Measurements from ENCODE around the gene SCAF4. TPM values are rescaled to one million over a fixed set of nuclear protein-coding genes. Genes with fewer than 3 reads are reported as not detected.
A peak's percentile ranks its signal among the peaks of the same experiment; 100 is the strongest.
"Not testable (repeated sequence)": the region's sequence is repeated elsewhere in the genome, so short reads cannot be mapped to it uniquely, and the experiment has no call there.

Gene SCAF4
- total RNA-seq, 1 experiment from 2014 or later = 52.8 TPM

GRCh38 chr21:31766899-31767298 is 35.0 kb upstream of the SCAF4 start:
- Histone ChIP-seq H3K4me2 (ENCODE audit: low read depth, low read length, poor library complexity, severe bottlenecking) (no peak overlapping the region), H2AFZ (ENCODE audit: low read length) (no peak overlapping the region), H3K9ac (ENCODE audit: low read length) (no peak overlapping the region), H3K9me3 (ENCODE audit: low read length) (no peaks in the 10 kb centered on the region; the same call in 1 of the 2 replicates), H3K9me2 (replicated peaks; ENCODE audit: insufficient read depth, low read length) (no peaks in the 10 kb centered on the region), H3K36me3 (ENCODE audit: insufficient read depth, low read length) (no peaks in the 10 kb centered on the region), H3K4me1 (ENCODE audit: low read length) (peaks cover 8% of the 10 kb centered on the region), H3K4me3 (ENCODE audit: low read length) (no peak overlapping the region), H3K79me2 (ENCODE audit: low read length) (no peaks in the 10 kb centered on the region), H3K27me3 (ENCODE audit: low read length) (no peaks in the 10 kb centered on the region), H3K27ac (ENCODE audit: low read length) (no peak overlapping the region), H4K20me1 (ENCODE audit: insufficient read depth, low read depth, low read length) (no peaks in the 10 kb centered on the region)
- DNase-seq = no peak

- not testable (repeated sequence) for H3K36me3 ChIP-seq (ENCODE audit: insufficient read depth, low read length); H3K9me3 ChIP-seq (ENCODE audit: low read length); DNase-seq; H3K27me3 ChIP-seq (ENCODE audit: low read length); H3K9me2 ChIP-seq (replicated peaks; ENCODE audit: insufficient read depth, low read length); H3K4me3 ChIP-seq (ENCODE audit: low read length); H3K9ac ChIP-seq (ENCODE audit: low read length); H3K27ac ChIP-seq (ENCODE audit: low read length); H4K20me1 ChIP-seq (ENCODE audit: insufficient read depth, low read depth, low read length); H3K4me1 ChIP-seq (ENCODE audit: low read length); H3K4me2 ChIP-seq (ENCODE audit: low read depth, low read length, poor library complexity, severe bottlenecking); H3K79me2 ChIP-seq (ENCODE audit: low read length); H2AFZ ChIP-seq (ENCODE audit: low read length)
These were observed 33.9 kb upstream of the SCAF4 start for GRCh38 chr21:31765850-31766249.

GRCh38 chr21:31760931-31761330 is 29.0 kb upstream of the SCAF4 start:
- DNase-seq = no peak
- H3K27ac ChIP-seq (ENCODE audit: low read length) = no peak overlapping the region
- H3K9me2 ChIP-seq (replicated peaks; ENCODE audit: insufficient read depth, low read length) = no peaks in the 10 kb centered on the region
- H3K9me3 ChIP-seq (ENCODE audit: low read length) = no peaks in the 10 kb centered on the region
- no peaks in the 10 kb centered on the region for H3K27me3 ChIP-seq (ENCODE audit: low read length)
- no peak overlapping the region for H3K4me3 ChIP-seq (ENCODE audit: low read length)
- no peak overlapping the region for H2AFZ ChIP-seq (ENCODE audit: low read length)
- peaks cover 12% of the 10 kb centered on the region for H3K4me1 ChIP-seq (ENCODE audit: low read length)
- H3K36me3 ChIP-seq (ENCODE audit: insufficient read depth, low read length) = no peaks in the 10 kb centered on the region
- H4K20me1 ChIP-seq (ENCODE audit: insufficient read depth, low read depth, low read length) = no peaks in the 10 kb centered on the region
- no peak overlapping the region for H3K4me2 ChIP-seq (ENCODE audit: low read depth, low read length, poor library complexity, severe bottlenecking)
- H3K9ac ChIP-seq (ENCODE audit: low read length) = no peak overlapping the region
- no peaks in the 10 kb centered on the region for H3K79me2 ChIP-seq (ENCODE audit: low read length)

- no peaks in the 10 kb centered on the region for H3K9me3 ChIP-seq (ENCODE audit: low read length)
- H3K79me2 ChIP-seq (ENCODE audit: low read length) = no peaks in the 10 kb centered on the region
- H3K9ac ChIP-seq (ENCODE audit: low read length) = no peak overlapping the region
These were observed 24.9 kb upstream of the SCAF4 start for GRCh38 chr21:31756787-31757186.

GRCh38 chr21:31755027-31755426 is 23.1 kb upstream of the SCAF4 start:
- H3K36me3 ChIP-seq (ENCODE audit: insufficient read depth, low read length) = no peaks in the 10 kb centered on the region
- no peak for DNase-seq
- H3K9ac ChIP-seq (ENCODE audit: low read length) = no peak overlapping the region
- H3K4me1 ChIP-seq (ENCODE audit: low read length) = peaks cover 23% of the 10 kb centered on the region
- H3K9me3 ChIP-seq (ENCODE audit: low read length) = no peaks in the 10 kb centered on the region
- H3K27me3 ChIP-seq (ENCODE audit: low read length) = no peaks in the 10 kb centered on the region
- H3K4me3 ChIP-seq (ENCODE audit: low read length) = no peak overlapping the region
- H3K79me2 ChIP-seq (ENCODE audit: low read length) = no peaks in the 10 kb centered on the region
- H3K9me2 ChIP-seq (replicated peaks; ENCODE audit: insufficient read depth, low read length) = no peaks in the 10 kb centered on the region
- H3K4me2 ChIP-seq (ENCODE audit: low read depth, low read length, poor library complexity, severe bottlenecking) = no peak overlapping the region
- H4K20me1 ChIP-seq (ENCODE audit: insufficient read depth, low read depth, low read length) = no peaks in the 10 kb centered on the region
- H2AFZ ChIP-seq (ENCODE audit: low read length) = no peak overlapping the region
- H3K27ac ChIP-seq (ENCODE audit: low read length) = no peak overlapping the region

More at GRCh38 chr21:31756787-31757186, 24.9 kb upstream of the SCAF4 start:
- no peak overlapping the region for H2AFZ ChIP-seq (ENCODE audit: low read length)
- H3K4me2 ChIP-seq (ENCODE audit: low read depth, low read length, poor library complexity, severe bottlenecking) = no peak overlapping the region
- H3K9me2 ChIP-seq (replicated peaks; ENCODE audit: insufficient read depth, low read length) = no peaks in the 10 kb centered on the region
- H3K27ac ChIP-seq (ENCODE audit: low read length) = no peak overlapping the region
- DNase-seq = no peak
- H4K20me1 ChIP-seq (ENCODE audit: insufficient read depth, low read depth, low read length) = no peaks in the 10 kb centered on the region
- peaks cover 23% of the 10 kb centered on the region for H3K4me1 ChIP-seq (ENCODE audit: low read length)
- H3K27me3 ChIP-seq (ENCODE audit: low read length) = no peaks in the 10 kb centered on the region
- H3K36me3 ChIP-seq (ENCODE audit: insufficient read depth, low read length) = no peaks in the 10 kb centered on the region
- H3K4me3 ChIP-seq (ENCODE audit: low read length) = no peak overlapping the region

GRCh38 chr21:31754708-31754960 is 22.7 kb upstream of the SCAF4 start:
- H2AFZ ChIP-seq (ENCODE audit: low read length) = no peak overlapping the region
- peaks cover 23% of the 10 kb centered on the region for H3K4me1 ChIP-seq (ENCODE audit: low read length)
- H3K9ac ChIP-seq (ENCODE audit: low read length) = no peak overlapping the region
- no peaks in the 10 kb centered on the region for H3K79me2 ChIP-seq (ENCODE audit: low read length)
- no peaks in the 10 kb centered on the region for H3K9me3 ChIP-seq (ENCODE audit: low read length)
- H3K4me2 ChIP-seq (ENCODE audit: low read depth, low read length, poor library complexity, severe bottlenecking) = no peak overlapping the region
- H4K20me1 ChIP-seq (ENCODE audit: insufficient read depth, low read depth, low read length) = no peaks in the 10 kb centered on the region
- H3K4me3 ChIP-seq (ENCODE audit: low read length) = no peak overlapping the region
- no peak for DNase-seq
- H3K9me2 ChIP-seq (replicated peaks; ENCODE audit: insufficient read depth, low read length) = no peaks in the 10 kb centered on the region
- H3K27ac ChIP-seq (ENCODE audit: low read length) = no peak overlapping the region
- H3K27me3 ChIP-seq (ENCODE audit: low read length) = no peaks in the 10 kb centered on the region
- H3K36me3 ChIP-seq (ENCODE audit: insufficient read depth, low read length) = no peaks in the 10 kb centered on the region

GRCh38 chr21:31753949-31754707 is 22.2 kb upstream of the SCAF4 start:
- peak overlapping the region; percentile 72; the same call in 1 of the 2 replicates for H2AFZ ChIP-seq (ENCODE audit: low read length)
- no peaks in the 10 kb centered on the region for H4K20me1 ChIP-seq (ENCODE audit: insufficient read depth, low read depth, low read length)

GRCh38 chr21:31752967-31753366 is 21.0 kb upstream of the SCAF4 start:
- Histone ChIP-seq H3K9me2 (replicated peaks; ENCODE audit: insufficient read depth, low read length) (no peaks in the 10 kb centered on the region), H3K9ac (ENCODE audit: low read length) (no peak overlapping the region), H2AFZ (ENCODE audit: low read length) (no peak overlapping the region), H3K4me2 (ENCODE audit: low read depth, low read length, poor library complexity, severe bottlenecking) (no peak overlapping the region), H3K36me3 (ENCODE audit: insufficient read depth, low read length) (no peaks in the 10 kb centered on the region), H4K20me1 (ENCODE audit: insufficient read depth, low read depth, low read length) (no peaks in the 10 kb centered on the region), H3K4me3 (ENCODE audit: low read length) (no peak overlapping the region), H3K27me3 (ENCODE audit: low read length) (no peaks in the 10 kb centered on the region), H3K79me2 (ENCODE audit: low read length) (no peaks in the 10 kb centered on the region), H3K27ac (ENCODE audit: low read length) (no peak overlapping the region), H3K9me3 (ENCODE audit: low read length) (no peaks in the 10 kb centered on the region), H3K4me1 (ENCODE audit: low read length) (peaks cover 24% of the 10 kb centered on the region)
- DNase-seq = no peak

More at GRCh38 chr21:31753949-31754707, 22.2 kb upstream of the SCAF4 start:
- H3K9me2 ChIP-seq (replicated peaks; ENCODE audit: insufficient read depth, low read length) = no peaks in the 10 kb centered on the region
- peaks cover 23% of the 10 kb centered on the region for H3K4me1 ChIP-seq (ENCODE audit: low read length)
- H3K27me3 ChIP-seq (ENCODE audit: low read length) = no peaks in the 10 kb centered on the region
- H3K27ac ChIP-seq (ENCODE audit: low read length) = no peak overlapping the region
- no peak overlapping the region for H3K9ac ChIP-seq (ENCODE audit: low read length)
- H3K36me3 ChIP-seq (ENCODE audit: insufficient read depth, low read length) = no peaks in the 10 kb centered on the region
- no peak for DNase-seq
- H3K4me3 ChIP-seq (ENCODE audit: low read length) = no peak overlapping the region
- no peak overlapping the region for H3K4me2 ChIP-seq (ENCODE audit: low read depth, low read length, poor library complexity, severe bottlenecking)
- H3K9me3 ChIP-seq (ENCODE audit: low read length) = no peaks in the 10 kb centered on the region
- no peaks in the 10 kb centered on the region for H3K79me2 ChIP-seq (ENCODE audit: low read length)

Data from Karpas-422 (cell line).